ENCODE measurements around the gene PTGDR2.

GRCh38 chr11:60847281-60847680, 8.5 kb downstream of the PTGDR2 start:
- TF ChIP-seq CTCF (IDR thresholded peaks at IDR 0.05 in 2 of 3, conservative IDR thresholded peaks at IDR 0.05 in 1 of 3; ENCODE audit: borderline replicate concordance in 1 of 3, insufficient read depth in 1 of 3, low read depth in 2 of 3, low read length in 2 of 3) (no peak), POLR2AphosphoS5 (IDR thresholded peaks at IDR 0.05; ENCODE audit: low read depth, low read length) (no peak), EZH2phosphoT487 (IDR thresholded peaks at IDR 0.05; ENCODE audit: borderline replicate concordance) (no peak), POLR2A (IDR thresholded peaks at IDR 0.05; ENCODE audit: borderline replicate concordance, extremely low read depth, insufficient read depth, insufficient read length) (no peak), SIN3A (IDR thresholded peaks at IDR 0.05; ENCODE audit: low read depth) (no peak), EZH2 (IDR thresholded peaks at IDR 0.05) (no peak), EGR1 (IDR thresholded peaks at IDR 0.05; ENCODE audit: low read depth) (no peak), FOSL1 (IDR thresholded peaks at IDR 0.05; ENCODE audit: low read depth) (no peak)
- TF ChIP-seq, protein P1, sequence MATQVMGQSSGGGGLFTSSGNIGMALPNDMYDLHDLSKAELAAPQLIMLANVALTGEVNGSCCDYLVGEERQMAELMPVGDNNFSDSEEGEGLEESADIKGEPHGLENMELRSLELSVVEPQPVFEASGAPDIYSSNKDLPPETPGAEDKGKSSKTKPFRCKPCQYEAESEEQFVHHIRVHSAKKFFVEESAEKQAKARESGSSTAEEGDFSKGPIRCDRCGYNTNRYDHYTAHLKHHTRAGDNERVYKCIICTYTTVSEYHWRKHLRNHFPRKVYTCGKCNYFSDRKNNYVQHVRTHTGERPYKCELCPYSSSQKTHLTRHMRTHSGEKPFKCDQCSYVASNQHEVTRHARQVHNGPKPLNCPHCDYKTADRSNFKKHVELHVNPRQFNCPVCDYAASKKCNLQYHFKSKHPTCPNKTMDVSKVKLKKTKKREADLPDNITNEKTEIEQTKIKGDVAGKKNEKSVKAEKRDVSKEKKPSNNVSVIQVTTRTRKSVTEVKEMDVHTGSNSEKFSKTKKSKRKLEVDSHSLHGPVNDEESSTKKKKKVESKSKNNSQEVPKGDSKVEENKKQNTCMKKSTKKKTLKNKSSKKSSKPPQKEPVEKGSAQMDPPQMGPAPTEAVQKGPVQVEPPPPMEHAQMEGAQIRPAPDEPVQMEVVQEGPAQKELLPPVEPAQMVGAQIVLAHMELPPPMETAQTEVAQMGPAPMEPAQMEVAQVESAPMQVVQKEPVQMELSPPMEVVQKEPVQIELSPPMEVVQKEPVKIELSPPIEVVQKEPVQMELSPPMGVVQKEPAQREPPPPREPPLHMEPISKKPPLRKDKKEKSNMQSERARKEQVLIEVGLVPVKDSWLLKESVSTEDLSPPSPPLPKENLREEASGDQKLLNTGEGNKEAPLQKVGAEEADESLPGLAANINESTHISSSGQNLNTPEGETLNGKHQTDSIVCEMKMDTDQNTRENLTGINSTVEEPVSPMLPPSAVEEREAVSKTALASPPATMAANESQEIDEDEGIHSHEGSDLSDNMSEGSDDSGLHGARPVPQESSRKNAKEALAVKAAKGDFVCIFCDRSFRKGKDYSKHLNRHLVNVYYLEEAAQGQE (IDR thresholded peaks at IDR 0.05; ENCODE audit: low read depth) = no peak

Measured in HCT116 (cell line).